RKO (cell line): ENCODE results near the gene SWI5.
"Not testable (repeated sequence)": the region's sequence is repeated elsewhere in the genome, so short reads cannot be mapped to it uniquely, and the experiment has no call there.

Source experiments
- DNase-seq: peaks from one replicate; pipeline ENCODE4 v3.0.0-alpha.2; 2016; ENCODE audit warnings: low spot score

The SWI5 gene

DNA sequence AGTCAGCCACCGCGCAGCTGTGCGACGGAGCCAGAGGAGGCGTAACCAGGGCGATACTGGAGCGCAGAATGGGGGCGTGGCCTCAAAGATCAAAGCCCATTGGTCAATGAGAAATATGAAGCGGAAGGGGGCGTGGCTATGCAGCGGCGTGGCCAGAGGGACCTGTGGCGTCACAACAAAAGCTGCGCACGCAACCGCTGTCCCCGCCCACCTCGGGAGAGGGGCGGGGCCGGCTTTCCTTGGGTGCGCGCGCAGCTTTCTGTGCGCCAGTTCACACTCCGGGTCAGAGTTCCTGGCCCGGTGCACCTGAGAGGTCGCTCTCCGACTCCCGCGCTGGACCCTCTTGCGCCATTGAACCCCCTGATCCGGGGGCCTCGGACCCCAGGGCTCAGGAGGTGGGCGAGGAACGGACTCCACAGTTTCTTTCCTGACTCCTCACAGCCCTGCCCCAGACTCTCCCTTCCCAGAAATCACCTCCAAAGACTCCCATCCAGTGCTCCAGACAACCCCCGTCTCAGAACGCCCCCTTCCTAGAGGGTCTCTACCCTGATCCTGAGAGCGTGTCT, at the start of gene SWI5:
Gene SWI5, plus strand, starts transcription at position 269 of the 566 bp plus-strand sequence.
- peak; percentile 100 for DNase-seq

DNA sequence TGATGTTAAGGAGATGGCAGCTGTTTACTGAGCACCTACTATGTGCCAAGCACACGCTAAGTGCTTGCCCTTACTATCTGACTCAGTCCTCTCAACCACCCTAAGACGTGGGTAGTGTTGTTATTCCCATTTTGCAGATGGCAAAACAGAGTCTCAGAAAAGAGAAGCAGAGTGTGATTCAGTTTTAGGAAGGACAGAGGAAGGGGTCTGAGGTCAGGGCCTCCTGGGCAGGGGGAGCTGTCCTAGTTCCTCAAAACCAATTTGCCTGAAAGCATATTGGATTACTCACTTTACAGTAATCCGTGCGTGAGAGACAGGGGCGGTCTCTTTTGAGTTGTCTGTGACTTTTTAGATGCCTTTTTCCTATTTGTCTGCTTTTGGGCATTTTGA, 49.7 kb upstream of the SWI5 start:
- DNase-seq: no peak

- DNase-seq: not testable (repeated sequence)
Measured at GRCh38 chr9:128230897-128231296, 45.2 kb upstream of the SWI5 start.

- no peak for DNase-seq
Measured at GRCh38 chr9:128231638-128232527, 44.2 kb upstream of the SWI5 start.

DNA sequence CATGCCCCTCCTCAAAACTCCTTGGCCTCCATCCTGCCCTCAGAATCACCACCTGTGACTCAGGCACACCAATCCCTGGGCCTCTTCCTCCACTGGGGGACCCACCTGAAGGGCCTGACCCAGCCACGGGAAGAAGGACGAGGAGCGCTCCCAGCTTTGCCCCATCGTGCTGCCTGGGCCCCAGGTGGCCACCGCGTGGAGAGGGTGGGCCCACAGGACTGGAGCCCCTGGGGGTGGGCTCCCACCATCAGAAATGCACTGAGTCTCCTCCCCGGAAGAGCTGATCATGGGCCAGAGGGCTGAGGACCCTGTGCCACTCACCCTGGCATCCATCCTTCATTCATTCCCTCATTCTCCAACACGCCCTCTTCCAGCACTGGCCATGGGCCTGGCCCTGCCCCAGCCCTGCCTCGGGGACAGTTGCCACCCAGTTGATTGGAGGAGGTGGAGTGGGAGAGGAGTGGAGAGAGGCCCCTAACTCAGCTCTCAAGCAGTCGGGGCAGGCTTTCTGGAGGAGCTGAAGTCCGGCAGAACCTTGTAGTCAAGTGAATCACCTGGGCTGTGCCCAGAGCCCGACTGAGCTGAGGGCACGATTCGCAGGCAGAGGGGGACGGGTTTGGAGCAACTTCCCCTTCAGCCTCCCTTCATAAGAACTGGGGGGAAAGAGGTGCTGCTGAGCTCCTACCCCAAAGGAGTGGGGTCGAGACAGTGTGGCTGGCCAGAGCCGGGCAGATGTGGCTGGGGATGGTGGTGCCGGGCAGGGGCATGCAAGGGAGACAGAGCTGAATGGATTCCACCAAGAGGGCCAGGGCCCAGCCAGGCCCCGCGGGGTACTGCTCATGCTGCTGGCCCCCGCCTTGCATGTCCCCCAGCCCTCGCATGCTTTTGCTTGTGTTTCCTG, 43.3 kb upstream of the SWI5 start:
- DNase-seq: no peak

- DNase-seq: no peak
Measured at GRCh38 chr9:128233817-128234406, 42.2 kb upstream of the SWI5 start.

- DNase-seq: no peak
Measured at GRCh38 chr9:128242124-128242523, 34.0 kb upstream of the SWI5 start.

DNA sequence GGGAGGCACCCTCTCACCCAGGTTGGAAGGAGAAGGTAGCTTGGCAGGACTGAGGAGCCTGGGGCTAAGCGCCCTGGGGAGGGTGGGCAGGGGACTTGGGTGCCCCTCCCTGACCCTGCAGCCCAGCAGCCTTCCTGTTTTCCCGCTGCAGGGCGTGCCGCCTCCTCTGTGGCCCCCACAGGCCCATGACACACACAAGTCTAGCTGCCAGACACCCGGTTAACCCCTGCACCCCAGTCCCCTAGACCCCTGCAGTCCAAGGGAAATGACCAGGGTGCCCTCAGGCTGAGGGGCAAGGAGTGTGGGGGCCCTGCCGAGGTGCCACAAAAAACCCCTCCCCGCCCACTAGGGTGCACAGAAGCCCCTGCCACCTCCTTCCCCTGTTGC, 33.3 kb upstream of the SWI5 start:
- no peak for DNase-seq

DNA sequence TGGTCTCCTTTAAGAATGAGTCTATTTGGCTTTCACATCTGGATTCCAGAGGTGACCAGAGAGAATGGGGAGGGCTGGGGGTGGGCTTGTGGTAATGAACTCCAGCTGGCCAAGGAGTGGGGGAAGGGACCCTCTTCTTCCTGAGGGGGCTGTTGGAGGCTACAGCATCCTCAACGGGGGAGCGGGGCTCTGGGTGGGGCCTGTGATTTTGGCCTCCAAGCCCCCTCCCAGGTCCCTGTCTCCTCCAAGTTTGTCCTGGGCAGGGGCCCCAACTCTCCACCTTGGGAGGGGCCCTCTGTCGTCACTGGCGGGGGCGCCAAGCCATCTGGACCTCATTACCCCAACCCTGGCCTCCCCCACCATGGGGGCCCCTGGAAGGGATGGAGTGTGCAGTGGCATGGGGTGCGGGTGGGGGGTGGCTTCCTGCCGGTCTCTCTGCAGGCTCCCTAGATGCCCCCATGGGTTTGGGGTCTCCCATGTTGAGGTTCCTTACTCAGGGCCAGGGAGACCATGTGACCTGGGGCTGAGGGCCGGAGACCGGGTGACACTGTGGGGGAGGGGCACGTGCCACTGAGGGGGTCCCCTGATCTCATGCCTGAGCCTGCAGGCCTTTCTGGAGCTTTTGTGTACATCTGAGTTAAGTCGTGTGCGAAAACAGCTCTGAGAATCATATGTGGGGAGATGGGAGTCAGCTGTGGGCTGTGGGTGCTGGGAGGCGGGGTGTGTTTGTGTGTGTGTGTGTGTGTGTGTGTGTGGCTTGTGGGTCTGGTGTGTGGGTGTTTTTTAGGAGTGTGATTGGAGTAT, 32.7 kb upstream of the SWI5 start:
- no peak for DNase-seq

DNA sequence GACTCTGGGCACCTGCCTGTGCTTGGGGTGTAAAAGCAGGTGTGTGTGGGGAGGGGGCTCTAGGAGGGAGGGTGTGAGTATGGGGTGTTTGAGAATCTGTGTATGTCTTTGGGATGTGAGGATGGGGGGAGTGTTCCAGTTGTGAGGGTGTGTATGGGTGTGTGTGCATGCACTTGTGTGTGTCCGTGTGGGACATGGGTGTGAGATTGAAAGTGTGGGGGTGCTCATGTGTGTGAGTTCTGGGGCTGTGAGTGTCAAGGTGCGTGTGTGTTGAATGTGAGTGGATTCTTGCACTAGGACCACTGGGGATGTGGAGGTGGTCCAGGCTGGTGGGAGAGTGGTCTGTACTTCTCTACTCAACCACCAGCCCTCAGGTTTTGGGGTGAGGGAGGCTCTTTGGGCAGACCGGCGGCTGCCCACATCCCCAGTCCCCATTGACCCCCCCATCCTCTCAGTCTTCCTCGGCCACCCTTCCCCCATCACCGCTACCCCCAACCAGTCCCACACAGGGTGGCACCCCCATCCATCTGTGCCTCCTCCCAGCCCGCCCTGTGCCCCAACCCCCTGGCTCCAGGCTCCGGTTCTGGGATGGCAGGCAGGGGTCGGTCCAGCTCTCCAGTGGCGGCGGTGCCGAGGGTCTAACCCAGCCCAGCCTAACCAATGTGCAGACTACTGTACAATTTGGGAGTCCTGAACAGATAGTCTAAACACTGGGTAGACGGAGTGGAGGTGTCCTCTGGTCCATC, 31.8 kb upstream of the SWI5 start:
- DNase-seq: no peak

- DNase-seq: no peak
Measured at GRCh38 chr9:128244837-128245231, 31.2 kb upstream of the SWI5 start.

- peak; percentile 57 for DNase-seq
Measured at GRCh38 chr9:128245421-128246151, 30.5 kb upstream of the SWI5 start.

DNA sequence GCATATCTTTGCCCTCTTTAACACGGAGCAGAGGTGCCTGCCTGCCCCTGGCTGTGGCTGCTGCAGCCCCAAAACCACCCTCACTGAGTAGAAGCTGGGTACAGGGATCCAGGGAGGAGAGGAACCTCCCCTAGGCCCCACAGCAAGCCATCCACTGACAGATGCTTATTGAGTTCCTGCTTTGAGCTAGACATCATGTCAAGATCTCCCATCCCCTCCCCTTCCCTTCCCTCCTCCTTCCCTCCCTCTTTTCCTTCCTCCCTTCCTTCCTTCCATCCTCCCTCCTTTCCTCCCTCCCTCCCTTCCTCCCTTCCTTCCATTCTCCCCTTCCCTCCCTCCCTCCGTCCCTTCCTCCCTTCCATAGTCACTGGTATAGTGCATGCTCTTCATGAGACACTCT, 29.6 kb upstream of the SWI5 start:
- DNase-seq: no peak

DNA sequence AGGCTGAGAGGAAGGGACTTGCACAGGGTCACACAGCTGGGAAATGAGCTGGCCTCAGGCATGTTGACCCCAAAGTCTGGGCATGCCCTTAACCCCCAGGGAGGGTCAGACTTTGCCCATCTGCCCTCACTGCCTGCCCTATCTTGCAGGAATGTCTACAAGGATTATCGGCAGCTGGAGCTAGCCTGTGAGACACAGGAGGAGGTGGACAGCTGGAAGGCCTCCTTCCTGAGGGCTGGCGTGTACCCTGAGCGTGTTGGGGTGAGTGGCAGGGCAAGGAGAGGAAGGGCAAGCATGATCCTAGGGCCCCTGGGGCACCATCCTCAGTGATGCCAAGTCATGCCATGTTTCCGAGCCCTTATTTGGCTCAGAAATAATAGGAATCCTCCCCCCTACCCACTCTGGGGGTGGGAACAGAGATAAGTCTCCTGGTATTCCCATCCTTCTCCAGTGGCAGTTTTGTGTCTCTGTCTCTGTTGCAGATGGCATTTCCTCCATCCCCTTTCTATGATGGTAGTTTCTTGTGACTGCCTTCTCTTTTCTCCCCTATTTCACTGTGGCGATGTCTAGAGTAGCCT, 28.8 kb upstream of the SWI5 start:
- no peak for DNase-seq

- no peak for DNase-seq
Measured at GRCh38 chr9:128249558-128249907, 26.5 kb upstream of the SWI5 start.

DNA sequence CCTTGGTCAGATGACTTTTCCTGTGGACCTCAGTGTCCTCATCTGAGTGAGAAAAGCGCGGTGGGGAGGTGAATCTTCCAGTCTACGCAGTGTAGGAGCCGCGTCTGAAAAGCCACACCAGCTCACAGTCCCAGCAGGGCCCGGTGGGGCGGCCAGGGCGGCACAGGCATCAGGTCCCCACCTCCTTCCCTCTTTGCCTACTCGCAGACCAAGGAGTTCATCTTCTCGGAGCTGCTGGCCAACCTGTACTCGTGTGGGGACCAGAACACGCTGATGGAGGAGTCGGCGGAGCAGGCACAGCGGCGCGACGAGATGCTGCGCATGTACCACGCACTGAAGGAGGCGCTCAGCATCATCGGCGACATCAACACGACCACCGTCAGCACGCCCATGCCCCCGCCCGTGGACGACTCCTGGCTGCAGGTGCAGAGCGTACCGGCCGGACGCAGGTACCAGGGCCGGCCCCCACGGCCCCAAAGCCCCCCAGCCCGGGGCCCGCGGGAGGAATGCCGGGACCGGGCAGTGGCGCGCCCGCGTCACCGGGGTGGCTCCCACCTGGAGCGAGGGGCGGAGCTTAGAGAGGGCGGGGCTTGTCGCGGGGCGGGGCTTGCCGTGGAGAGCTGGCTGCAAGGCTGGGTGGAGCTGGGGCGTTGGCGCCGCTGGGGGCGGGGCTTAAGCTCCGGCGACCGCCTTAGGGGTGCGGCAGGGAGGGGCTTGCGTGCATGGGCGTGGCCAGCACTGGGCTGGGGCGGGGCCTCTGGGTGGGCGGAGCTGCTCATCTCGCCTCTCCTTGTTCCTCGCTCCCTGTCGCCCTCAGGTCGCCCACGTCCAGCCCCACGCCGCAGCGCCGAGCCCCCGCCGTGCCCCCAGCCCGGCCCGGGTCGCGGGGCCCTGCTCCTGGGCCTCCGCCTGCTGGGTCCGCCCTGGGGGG, 25.9 kb upstream of the SWI5 start:
- DNase-seq: peak; percentile 79

- DNase-seq: no peak
Measured at GRCh38 chr9:128250839-128251731, 25.0 kb upstream of the SWI5 start.

- peak; percentile 51 for DNase-seq
Measured at GRCh38 chr9:128251732-128252100, 24.4 kb upstream of the SWI5 start.
